Measurements from ENCODE around the gene TTC9.

TTC9 gene

DNA sequence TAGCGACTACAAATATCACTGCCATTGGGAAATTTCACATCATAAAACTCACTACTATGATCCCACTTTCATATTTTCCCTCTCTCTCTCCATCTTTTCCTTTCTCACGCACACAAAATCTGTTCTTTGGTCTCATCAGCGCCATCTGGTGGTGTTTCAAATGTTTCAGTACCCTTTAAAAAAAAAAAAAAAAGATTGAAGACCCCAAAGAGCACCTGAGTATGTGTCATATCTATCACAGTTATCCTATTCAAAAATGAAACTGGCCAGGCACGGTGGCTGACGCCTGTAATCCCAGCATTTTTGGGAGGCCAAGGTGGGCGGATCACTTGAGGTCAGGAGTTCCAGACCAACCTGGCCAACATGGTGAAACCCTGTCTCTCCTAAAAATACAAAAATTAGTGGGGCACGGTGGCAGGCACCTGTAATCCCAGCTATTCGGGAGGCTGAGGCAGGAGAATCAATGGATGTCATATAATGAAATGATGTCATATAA, 72.4 kb downstream of the TTC9 start:
- H3K27ac ChIP-seq (ENCODE audit: low read depth, low read length): no peak overlapping the region
- no peaks in the 10 kb centered on the region for H3K27me3 ChIP-seq (ENCODE audit: control insufficient read depth, insufficient read depth, low read length)
- no peak overlapping the region for H3K4me3 ChIP-seq (ENCODE audit: low read depth, low read length)
- peaks cover 25% of the 10 kb centered on the region for H3K4me1 ChIP-seq (ENCODE audit: control insufficient read depth, insufficient read depth, low read length)
- H3K36me3 ChIP-seq (ENCODE audit: control insufficient read depth, insufficient read depth, low read length): no peaks in the 10 kb centered on the region
- H3K9me3 ChIP-seq (ENCODE audit: control insufficient read depth, insufficient read depth, low read length): no peaks in the 10 kb centered on the region
- no peak overlapping the region for H3K9ac ChIP-seq (ENCODE audit: low read depth, low read length)

DNA sequence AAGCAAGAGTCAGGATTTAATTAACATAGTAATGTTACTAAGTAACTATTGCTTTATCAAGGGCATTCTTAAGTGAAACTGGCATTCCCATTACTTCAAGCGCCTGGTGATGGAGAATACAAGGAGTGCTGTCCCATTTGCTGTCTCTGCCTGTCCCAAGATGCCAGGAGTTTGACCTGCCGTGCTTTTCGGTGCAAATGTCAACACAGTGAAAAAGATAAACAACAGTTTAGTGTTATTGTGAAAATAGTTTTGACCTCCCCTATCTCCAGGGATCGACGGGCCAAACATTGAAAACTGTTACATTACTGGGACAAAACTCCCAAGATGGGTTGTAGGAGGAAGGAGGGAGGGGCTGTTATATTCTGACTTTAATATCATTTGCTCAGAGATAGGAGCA, 74.8 kb downstream of the TTC9 start:
- H3K27ac ChIP-seq (ENCODE audit: low read depth, low read length): peak overlapping the region; percentile 7
- peaks cover 12% of the 10 kb centered on the region for H3K4me1 ChIP-seq (ENCODE audit: control insufficient read depth, insufficient read depth, low read length)
- no peak overlapping the region for H3K9ac ChIP-seq (ENCODE audit: low read depth, low read length)
- no peak overlapping the region for H3K4me3 ChIP-seq (ENCODE audit: low read depth, low read length)
- no peaks in the 10 kb centered on the region for H3K36me3 ChIP-seq (ENCODE audit: control insufficient read depth, insufficient read depth, low read length)
- H3K9me3 ChIP-seq (ENCODE audit: control insufficient read depth, insufficient read depth, low read length): no peaks in the 10 kb centered on the region
- H3K27me3 ChIP-seq (ENCODE audit: control insufficient read depth, insufficient read depth, low read length): no peaks in the 10 kb centered on the region

DNA sequence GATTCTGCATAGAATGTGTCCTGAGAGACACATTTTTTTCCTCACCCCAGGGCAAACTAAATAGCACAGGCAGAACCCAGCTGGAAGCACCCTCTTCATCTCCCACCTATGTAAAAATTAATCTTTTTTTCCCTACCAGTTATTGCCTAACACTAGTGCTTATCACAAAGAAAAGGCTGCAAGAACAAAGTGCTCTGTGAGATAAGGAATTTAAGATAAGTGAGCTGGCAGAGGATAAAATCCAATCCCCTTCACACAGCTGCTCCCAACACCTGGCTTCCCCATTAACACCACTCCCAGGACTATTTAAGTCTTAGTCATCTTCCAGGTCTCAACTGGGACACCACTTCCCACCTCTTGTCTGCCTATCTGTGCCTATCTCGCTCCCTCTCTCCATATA, 75.2 kb downstream of the TTC9 start:
- H3K9ac ChIP-seq (ENCODE audit: low read depth, low read length): no peak overlapping the region
- H3K27me3 ChIP-seq (ENCODE audit: control insufficient read depth, insufficient read depth, low read length): no peaks in the 10 kb centered on the region
- H3K4me3 ChIP-seq (ENCODE audit: low read depth, low read length): no peak overlapping the region
- H3K4me1 ChIP-seq (ENCODE audit: control insufficient read depth, insufficient read depth, low read length): peaks cover 12% of the 10 kb centered on the region
- H3K27ac ChIP-seq (ENCODE audit: low read depth, low read length): peak overlapping the region; percentile 7
- no peaks in the 10 kb centered on the region for H3K36me3 ChIP-seq (ENCODE audit: control insufficient read depth, insufficient read depth, low read length)
- no peaks in the 10 kb centered on the region for H3K9me3 ChIP-seq (ENCODE audit: control insufficient read depth, insufficient read depth, low read length)

GRCh38 chr14:70718383-70719118, 76.8 kb downstream of the TTC9 start:
- peaks cover 4% of the 10 kb centered on the region for H3K4me1 ChIP-seq (ENCODE audit: control insufficient read depth, insufficient read depth, low read length)
- no peak overlapping the region for H3K9ac ChIP-seq (ENCODE audit: low read depth, low read length)
- H3K36me3 ChIP-seq (ENCODE audit: control insufficient read depth, insufficient read depth, low read length): no peaks in the 10 kb centered on the region
- no peak overlapping the region for H3K27ac ChIP-seq (ENCODE audit: low read depth, low read length)
- H3K9me3 ChIP-seq (ENCODE audit: control insufficient read depth, insufficient read depth, low read length): no peaks in the 10 kb centered on the region
- H3K4me3 ChIP-seq (ENCODE audit: low read depth, low read length): no peak overlapping the region
- H3K27me3 ChIP-seq (ENCODE audit: control insufficient read depth, insufficient read depth, low read length): no peaks in the 10 kb centered on the region

- no peaks in the 10 kb centered on the region for H3K9me3 ChIP-seq (ENCODE audit: control insufficient read depth, insufficient read depth, low read length)
Observed at GRCh38 chr14:70721542-70721941, 79.8 kb downstream of the TTC9 start.

GRCh38 chr14:70722418-70722817, 80.7 kb downstream of the TTC9 start:
- Histone ChIP-seq H3K36me3 (ENCODE audit: control insufficient read depth, insufficient read depth, low read length) (peaks cover 4% of the 10 kb centered on the region; the same call in 1 of the 2 replicates), H3K9me3 (ENCODE audit: control insufficient read depth, insufficient read depth, low read length) (no peaks in the 10 kb centered on the region), H3K27me3 (ENCODE audit: control insufficient read depth, insufficient read depth, low read length) (no peaks in the 10 kb centered on the region), H3K4me3 (ENCODE audit: low read depth, low read length) (no peak overlapping the region), H3K4me1 (ENCODE audit: control insufficient read depth, insufficient read depth, low read length) (no peaks in the 10 kb centered on the region), H3K9ac (ENCODE audit: low read depth, low read length) (no peak overlapping the region), H3K27ac (ENCODE audit: low read depth, low read length) (no peak overlapping the region)

More at GRCh38 chr14:70721542-70721941, 79.8 kb downstream of the TTC9 start:
- H3K27ac ChIP-seq (ENCODE audit: low read depth, low read length): no peak overlapping the region
- H3K4me1 ChIP-seq (ENCODE audit: control insufficient read depth, insufficient read depth, low read length): no peaks in the 10 kb centered on the region; the same call in 1 of the 2 replicates
- H3K36me3 ChIP-seq (ENCODE audit: control insufficient read depth, insufficient read depth, low read length): no peaks in the 10 kb centered on the region
- H3K27me3 ChIP-seq (ENCODE audit: control insufficient read depth, insufficient read depth, low read length): no peaks in the 10 kb centered on the region
- no peak overlapping the region for H3K9ac ChIP-seq (ENCODE audit: low read depth, low read length)
- H3K4me3 ChIP-seq (ENCODE audit: low read depth, low read length): no peak overlapping the region

- Histone ChIP-seq H3K4me3 (ENCODE audit: low read depth, low read length) (no peak overlapping the region), H3K9ac (ENCODE audit: low read depth, low read length) (no peak overlapping the region), H3K4me1 (ENCODE audit: control insufficient read depth, insufficient read depth, low read length) (no peaks in the 10 kb centered on the region), H3K9me3 (ENCODE audit: control insufficient read depth, insufficient read depth, low read length) (no peaks in the 10 kb centered on the region), H3K27me3 (ENCODE audit: control insufficient read depth, insufficient read depth, low read length) (no peaks in the 10 kb centered on the region), H3K36me3 (ENCODE audit: control insufficient read depth, insufficient read depth, low read length) (peaks cover 8% of the 10 kb centered on the region; the same call in 1 of the 2 replicates), H3K27ac (ENCODE audit: low read depth, low read length) (no peak overlapping the region)
Observed at GRCh38 chr14:70723276-70723675, 81.6 kb downstream of the TTC9 start.

DNA sequence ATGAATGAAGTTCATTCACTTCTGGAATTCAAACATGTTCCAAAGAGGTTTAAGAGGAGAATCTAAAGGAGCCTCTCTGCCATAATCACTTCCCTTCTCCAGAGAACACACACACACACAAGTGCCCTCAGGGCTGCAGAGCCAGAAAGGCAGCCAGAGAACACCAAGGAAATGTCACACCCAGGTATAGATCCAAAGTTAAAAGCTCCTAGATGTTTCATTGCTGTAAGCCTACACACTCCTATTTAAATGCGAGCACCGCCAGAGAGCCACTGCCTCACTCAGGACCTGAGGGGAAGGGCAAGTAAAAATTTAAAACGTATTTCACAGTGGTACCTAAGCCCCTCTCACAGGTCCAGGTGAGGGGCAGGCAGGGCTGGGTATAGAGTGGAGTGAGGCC, 82.4 kb downstream of the TTC9 start:
- no peaks in the 10 kb centered on the region for H3K9me3 ChIP-seq (ENCODE audit: control insufficient read depth, insufficient read depth, low read length)
- no peaks in the 10 kb centered on the region for H3K27me3 ChIP-seq (ENCODE audit: control insufficient read depth, insufficient read depth, low read length)
- H3K27ac ChIP-seq (ENCODE audit: low read depth, low read length): no peak overlapping the region
- H3K4me1 ChIP-seq (ENCODE audit: control insufficient read depth, insufficient read depth, low read length): no peaks in the 10 kb centered on the region
- peaks cover 13% of the 10 kb centered on the region for H3K36me3 ChIP-seq (ENCODE audit: control insufficient read depth, insufficient read depth, low read length)
- H3K4me3 ChIP-seq (ENCODE audit: low read depth, low read length): no peak overlapping the region
- no peak overlapping the region for H3K9ac ChIP-seq (ENCODE audit: low read depth, low read length)

- Histone ChIP-seq H3K4me1 (ENCODE audit: control insufficient read depth, insufficient read depth, low read length) (no peaks in the 10 kb centered on the region), H3K27ac (ENCODE audit: low read depth, low read length) (no peak overlapping the region), H3K4me3 (ENCODE audit: low read depth, low read length) (no peak overlapping the region), H3K27me3 (ENCODE audit: control insufficient read depth, insufficient read depth, low read length) (no peaks in the 10 kb centered on the region), H3K36me3 (ENCODE audit: control insufficient read depth, insufficient read depth, low read length) (peaks cover 21% of the 10 kb centered on the region), H3K9me3 (ENCODE audit: control insufficient read depth, insufficient read depth, low read length) (no peaks in the 10 kb centered on the region), H3K9ac (ENCODE audit: low read depth, low read length) (no peak overlapping the region)
Observed at GRCh38 chr14:70724944-70725343, 83.2 kb downstream of the TTC9 start.

All from HUES48 (cell line).